Stimulated activated CD4-positive, alpha-beta T cell treated with anti-CD3 and anti-CD28 coated beads, TNF-alpha, amount 100 ng/mL, for 24 hours (primary cell): Measurements from ENCODE around the gene GIGYF1.
A peak's percentile ranks its signal among the peaks of the same experiment; 100 is the strongest.
"Not testable (repeated sequence)": the region's sequence is repeated elsewhere in the genome, so short reads cannot be mapped to it uniquely, and the experiment has no call there.

Experiments used
- DNase-seq, 3 experiments: peaks; one replicate each; pipeline ENCODE4 v3.0.0-alpha.2; 2020; ENCODE audit warnings: low read depth in 3 of 3

The GIGYF1 gene, protein sequence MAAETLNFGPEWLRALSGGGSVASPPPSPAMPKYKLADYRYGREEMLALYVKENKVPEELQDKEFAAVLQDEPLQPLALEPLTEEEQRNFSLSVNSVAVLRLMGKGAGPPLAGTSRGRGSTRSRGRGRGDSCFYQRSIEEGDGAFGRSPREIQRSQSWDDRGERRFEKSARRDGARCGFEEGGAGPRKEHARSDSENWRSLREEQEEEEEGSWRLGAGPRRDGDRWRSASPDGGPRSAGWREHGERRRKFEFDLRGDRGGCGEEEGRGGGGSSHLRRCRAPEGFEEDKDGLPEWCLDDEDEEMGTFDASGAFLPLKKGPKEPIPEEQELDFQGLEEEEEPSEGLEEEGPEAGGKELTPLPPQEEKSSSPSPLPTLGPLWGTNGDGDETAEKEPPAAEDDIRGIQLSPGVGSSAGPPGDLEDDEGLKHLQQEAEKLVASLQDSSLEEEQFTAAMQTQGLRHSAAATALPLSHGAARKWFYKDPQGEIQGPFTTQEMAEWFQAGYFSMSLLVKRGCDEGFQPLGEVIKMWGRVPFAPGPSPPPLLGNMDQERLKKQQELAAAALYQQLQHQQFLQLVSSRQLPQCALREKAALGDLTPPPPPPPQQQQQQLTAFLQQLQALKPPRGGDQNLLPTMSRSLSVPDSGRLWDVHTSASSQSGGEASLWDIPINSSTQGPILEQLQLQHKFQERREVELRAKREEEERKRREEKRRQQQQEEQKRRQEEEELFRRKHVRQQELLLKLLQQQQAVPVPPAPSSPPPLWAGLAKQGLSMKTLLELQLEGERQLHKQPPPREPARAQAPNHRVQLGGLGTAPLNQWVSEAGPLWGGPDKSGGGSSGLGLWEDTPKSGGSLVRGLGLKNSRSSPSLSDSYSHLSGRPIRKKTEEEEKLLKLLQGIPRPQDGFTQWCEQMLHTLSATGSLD (N-terminal part only)

GRCh38 chr7:100694098-100694745 is at the start of gene GIGYF1:
GIGYF1 (minus strand) TSS chr7:100694250; CDS start chr7:100688238, 6,012 bp downstream.
- DNase-seq, result peak in 2 of 3 experiments; percentile 37 to 69

- no peak for DNase-seq
Measured at GRCh38 chr7:100739934-100740333, 45.9 kb upstream of the GIGYF1 start.

DNA sequence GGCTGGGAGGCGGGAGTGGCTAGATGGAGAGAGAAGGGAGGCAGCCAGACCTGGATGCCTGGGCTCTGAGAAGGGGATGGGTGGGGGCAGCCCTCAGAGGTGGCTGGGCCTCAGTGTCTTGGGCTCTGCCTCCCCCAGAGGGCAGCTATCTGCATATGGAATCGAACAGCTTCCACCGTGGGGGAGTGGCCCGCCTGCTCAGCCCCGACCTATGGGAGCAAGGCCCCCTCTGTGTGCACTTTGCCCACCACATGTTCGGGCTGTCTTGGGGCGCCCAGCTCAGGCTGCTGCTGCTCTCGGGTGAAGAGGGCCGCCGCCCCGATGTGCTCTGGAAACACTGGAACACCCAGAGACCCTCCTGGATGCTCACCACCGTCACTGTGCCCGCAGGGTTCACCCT is 42.6 kb upstream of the GIGYF1 start:
- DNase-seq, result no peak

DNA sequence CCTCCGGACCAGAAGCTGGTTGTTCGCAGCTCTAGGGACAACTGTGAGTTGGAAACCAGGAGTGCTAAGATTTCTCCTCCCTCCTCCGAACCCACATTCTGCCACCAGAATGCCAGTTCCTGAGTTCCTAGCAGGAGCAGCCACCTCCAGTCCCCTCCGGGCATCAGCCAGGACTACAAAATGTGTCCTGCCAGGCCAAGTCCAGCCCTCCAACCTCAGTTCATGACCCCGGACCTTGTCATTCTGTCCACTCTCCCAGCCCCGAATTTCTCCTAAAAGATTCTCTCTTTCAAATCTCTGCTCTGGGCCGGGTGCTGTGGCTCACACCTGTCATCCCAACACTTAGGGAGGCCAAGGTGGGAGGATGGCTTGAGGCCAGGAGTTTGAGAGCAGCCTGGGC is 41.7 kb upstream of the GIGYF1 start:
- DNase-seq, result no peak

DNA sequence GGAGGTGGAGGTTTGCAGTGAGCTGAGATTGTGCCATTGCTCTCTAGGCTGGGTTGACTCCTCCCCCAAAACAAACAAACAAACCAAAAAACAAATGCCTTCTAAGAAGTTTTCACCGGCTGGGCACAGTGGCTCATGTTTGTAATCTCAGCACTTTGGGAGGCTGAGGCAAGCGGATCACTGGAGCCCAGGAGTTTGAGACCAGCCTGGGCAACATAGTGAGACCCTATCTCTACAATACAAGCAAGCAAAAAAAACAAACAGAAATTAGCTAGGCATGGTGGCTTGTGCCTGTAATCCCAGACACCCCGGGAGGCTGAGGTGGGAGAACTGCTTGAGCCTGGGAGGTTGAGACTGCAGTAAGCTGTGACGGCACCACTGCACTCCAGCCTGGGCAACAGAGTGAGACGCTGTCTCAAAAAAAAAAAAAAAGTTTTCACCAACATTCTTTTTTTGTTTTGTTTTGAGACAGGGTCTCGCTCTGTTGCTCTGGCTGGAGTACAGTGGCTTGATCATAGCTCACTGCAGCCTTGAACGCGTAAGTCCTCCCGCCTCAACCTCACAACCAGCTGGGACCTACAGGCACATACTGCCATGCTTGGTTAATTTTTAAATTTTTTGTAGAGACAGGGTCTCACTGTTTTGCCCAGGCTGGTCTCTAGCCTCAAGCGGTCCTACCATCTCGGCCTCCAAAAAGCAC is 38.0 kb upstream of the GIGYF1 start:
- no peak for DNase-seq

GRCh38 chr7:100730136-100730800 is 36.2 kb upstream of the GIGYF1 start:
- no peak for DNase-seq

- DNase-seq, result no peak
Measured at GRCh38 chr7:100728196-100728595, 34.1 kb upstream of the GIGYF1 start.

DNA sequence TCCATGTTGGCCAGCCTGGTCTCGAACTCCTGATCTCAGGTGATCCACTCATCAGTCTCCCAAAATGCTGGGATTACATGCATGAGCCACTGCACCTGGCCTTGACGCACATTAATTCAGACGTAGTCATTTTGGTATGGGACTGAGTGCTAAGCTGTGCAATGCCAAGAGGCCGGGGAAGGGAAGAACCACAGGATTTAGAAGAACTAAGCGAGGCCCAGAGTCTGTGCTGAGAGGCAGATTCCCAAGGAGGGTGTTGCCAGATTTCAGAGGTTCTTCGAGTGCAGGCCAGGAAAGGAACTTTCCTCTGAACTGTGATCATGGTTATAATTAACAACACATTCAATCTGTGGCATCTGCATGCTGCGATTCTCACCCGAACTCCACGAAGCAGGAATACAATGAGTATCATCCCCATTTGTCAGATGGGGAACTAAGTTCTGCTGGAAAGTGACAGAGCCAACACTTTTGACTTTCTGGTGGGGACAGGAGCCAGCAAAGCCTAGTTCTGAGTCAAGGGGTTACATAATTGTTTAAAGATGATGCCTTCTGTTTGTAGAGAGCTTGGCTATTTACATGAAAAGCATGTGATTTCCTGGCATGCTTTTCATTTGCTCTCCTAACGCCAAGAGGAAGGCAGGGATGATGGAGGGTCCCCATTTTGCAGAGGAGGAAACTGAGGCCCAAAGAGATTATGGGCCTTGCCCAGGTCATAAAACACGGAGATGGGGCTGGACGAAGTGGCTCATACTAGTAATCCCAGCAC is 33.1 kb upstream of the GIGYF1 start:
- DNase-seq, result no peak

GRCh38 chr7:100724364-100724763 is 30.3 kb upstream of the GIGYF1 start:
- not testable (repeated sequence) for DNase-seq

GRCh38 chr7:100723732-100724275 is 29.8 kb upstream of the GIGYF1 start:
- DNase-seq, result no peak

- no peak for DNase-seq
Measured at GRCh38 chr7:100722480-100723212, 28.6 kb upstream of the GIGYF1 start.

GRCh38 chr7:100721505-100721812 is 27.4 kb upstream of the GIGYF1 start:
- no peak for DNase-seq

DNA sequence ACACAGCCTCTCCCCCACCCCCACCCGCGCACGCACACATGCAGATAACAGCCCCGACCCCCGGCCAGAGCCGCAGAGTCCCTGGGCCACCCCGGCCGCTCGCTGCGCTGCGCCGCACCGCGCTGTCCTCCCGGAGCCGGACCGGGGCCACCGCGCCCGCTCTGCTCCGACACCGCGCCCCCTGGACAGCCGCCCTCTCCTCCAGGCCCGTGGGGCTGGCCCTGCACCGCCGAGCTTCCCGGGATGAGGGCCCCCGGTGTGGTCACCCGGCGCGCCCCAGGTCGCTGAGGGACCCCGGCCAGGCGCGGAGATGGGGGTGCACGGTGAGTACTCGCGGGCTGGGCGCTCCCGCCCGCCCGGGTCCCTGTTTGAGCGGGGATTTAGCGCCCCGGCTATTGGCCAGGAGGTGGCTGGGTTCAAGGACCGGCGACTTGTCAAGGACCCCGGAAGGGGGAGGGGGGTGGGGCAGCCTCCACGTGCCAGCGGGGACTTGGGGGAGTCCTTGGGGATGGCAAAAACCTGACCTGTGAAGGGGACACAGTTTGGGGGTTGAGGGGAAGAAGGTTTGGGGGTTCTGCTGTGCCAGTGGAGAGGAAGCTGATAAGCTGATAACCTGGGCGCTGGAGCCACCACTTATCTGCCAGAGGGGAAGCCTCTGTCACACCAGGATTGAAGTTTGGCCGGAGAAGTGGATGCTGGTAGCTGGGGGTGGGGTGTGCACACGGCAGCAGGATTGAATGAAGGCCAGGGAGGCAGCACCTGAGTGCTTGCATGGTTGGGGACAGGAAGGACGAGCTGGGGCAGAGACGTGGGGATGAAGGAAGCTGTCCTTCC is 26.8 kb upstream of the GIGYF1 start:
- DNase-seq, result no peak

DNA sequence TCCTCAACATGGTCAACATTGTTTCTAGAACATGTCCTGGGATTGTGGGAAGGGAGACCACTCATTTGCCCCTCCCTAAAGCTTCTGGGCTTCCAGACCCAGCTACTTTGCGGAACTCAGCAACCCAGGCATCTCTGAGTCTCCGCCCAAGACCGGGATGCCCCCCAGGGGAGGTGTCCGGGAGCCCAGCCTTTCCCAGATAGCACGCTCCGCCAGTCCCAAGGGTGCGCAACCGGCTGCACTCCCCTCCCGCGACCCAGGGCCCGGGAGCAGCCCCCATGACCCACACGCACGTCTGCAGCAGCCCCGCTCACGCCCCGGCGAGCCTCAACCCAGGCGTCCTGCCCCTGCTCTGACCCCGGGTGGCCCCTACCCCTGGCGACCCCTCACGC is 26.2 kb upstream of the GIGYF1 start, which contains the start of gene EPO:
EPO (plus strand) TSS at position 190 of the 392 bp plus-strand sequence. CDS start 513 bp downstream, outside the sequence.
- DNase-seq, result no peak

GRCh38 chr7:100719523-100720278 is 25.7 kb upstream of the GIGYF1 start:
- no peak for DNase-seq

- not testable (repeated sequence) for DNase-seq
Measured at GRCh38 chr7:100717073-100717472, 23.0 kb upstream of the GIGYF1 start.

GRCh38 chr7:100714725-100715124 is 20.7 kb upstream of the GIGYF1 start:
- no peak for DNase-seq

- DNase-seq, result no peak
Measured at GRCh38 chr7:100711369-100711768, 17.3 kb upstream of the GIGYF1 start.
